Suprapubic skin (tissue), 4 donors: ENCODE measurements around the gene ERICH3.

ENCODE experiments used
- CTCF ChIP-seq, 2 donors: fragments of 200-600 bp in 1 of 2; fragments of 450-650 bp in 1 of 2; sonication (generic) in 1 of 2; IDR thresholded peaks; one replicate each; pipeline ENCODE4 v1.5.1; 2016 to 2019; ENCODE audit warnings: antibody characterized with exemption in 2 of 2, mild to moderate bottlenecking in 1 of 2, moderate library complexity in 1 of 2
- EP300 ChIP-seq: sonication (generic); formaldehyde crosslinking; IDR thresholded peaks from one replicate; pipeline ENCODE4 v1.6.1; 2017; ENCODE audit warnings: antibody characterized with exemption
- POLR2AphosphoS5 ChIP-seq, 3 donors: sonication (generic); formaldehyde crosslinking; IDR thresholded peaks; one replicate each; pipeline ENCODE4 v1.6.1; 2017; ENCODE audit warnings: antibody characterized with exemption in 3 of 3

DNA sequence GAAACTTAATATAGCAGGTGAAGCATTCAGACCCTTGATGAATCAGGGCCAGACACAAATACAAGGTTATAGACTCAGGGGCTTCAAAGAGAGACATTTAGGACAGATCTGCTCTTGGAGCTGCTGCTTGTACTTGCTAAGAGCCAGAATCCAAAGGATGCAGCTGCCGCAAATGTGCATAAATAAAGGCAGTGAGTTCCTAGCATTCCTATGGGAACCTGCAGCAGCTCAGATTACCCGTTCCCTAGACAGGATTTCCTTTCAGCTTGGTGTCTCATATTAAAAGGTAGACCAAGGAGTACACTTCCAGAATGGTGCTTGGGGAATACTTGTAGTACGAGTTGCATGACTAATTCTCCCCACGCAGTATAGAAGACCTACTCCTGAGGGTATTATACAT lies 151.4 kb downstream of the ERICH3 start:
- TF ChIP-seq CTCF (IDR thresholded peaks at IDR 0.05) (no peak), POLR2AphosphoS5 (IDR thresholded peaks at IDR 0.05) (no peak), EP300 (no peak)
